Trophoblast cell (in vitro differentiated cells and primary cell): Measurements from ENCODE around the gene C4orf17.

ENCODE experiments used
- DNase-seq, 2 donors: peaks; one replicate each; pipeline ENCODE4 v3.0.0-alpha.2; 2016
- H2AFZ ChIP-seq: 2 replicates; pipeline ENCODE4 v1.6.1; 2013; ENCODE audit warnings: low read length, moderate library complexity, mild to moderate bottlenecking; ENCODE audit not compliant: insufficient read depth, poor library complexity
- H2AK5ac ChIP-seq: 2 replicates; pipeline ENCODE4 v1.6.1; 2013; ENCODE audit warnings: mild to moderate bottlenecking, low read length
- H2BK120ac ChIP-seq: 2 replicates; pipeline ENCODE4 v1.6.1; 2013; ENCODE audit warnings: low read length, mild to moderate bottlenecking, moderate library complexity; ENCODE audit not compliant: insufficient read depth, poor library complexity
- H2BK12ac ChIP-seq: 2 replicates; pipeline ENCODE4 v1.6.1; 2013; ENCODE audit warnings: mild to moderate bottlenecking, low read length, moderate library complexity
- H2BK5ac ChIP-seq: 2 replicates; pipeline ENCODE4 v1.6.1; 2013; ENCODE audit warnings: low read length, low read depth, moderate library complexity, mild to moderate bottlenecking; ENCODE audit not compliant: poor library complexity
- H3K14ac ChIP-seq: 2 replicates; pipeline ENCODE4 v1.6.1; 2013; ENCODE audit warnings: mild to moderate bottlenecking, low read length
- H3K18ac ChIP-seq: 2 replicates; pipeline ENCODE4 v1.6.1; 2013; ENCODE audit warnings: mild to moderate bottlenecking, low read length
- H3K23ac ChIP-seq: 2 replicates; pipeline ENCODE4 v1.6.1; 2013; ENCODE audit warnings: low read length
- H3K27ac ChIP-seq: 2 replicates; pipeline ENCODE4 v1.5.1; 2013; ENCODE audit warnings: low read depth, mild to moderate bottlenecking, inconsistent platforms, low read length, moderate library complexity
- H3K27me3 ChIP-seq: 2 replicates; pipeline ENCODE4 v1.6.1; 2013; ENCODE audit warnings: inconsistent platforms, mild to moderate bottlenecking, low read length, moderate library complexity; ENCODE audit not compliant: insufficient read depth
- H3K36me3 ChIP-seq, 2 experiments: 1 replicate in 1 of 2; 2 replicates in 1 of 2; pipeline ENCODE4 v1.6.1; 2013; ENCODE audit warnings: low read length in 2 of 2, mild to moderate bottlenecking in 2 of 2, moderate library complexity in 1 of 2; ENCODE audit not compliant: insufficient read depth in 2 of 2, control insufficient read depth in 1 of 2
- H3K4ac ChIP-seq: 2 replicates; pipeline ENCODE4 v1.6.1; 2013; ENCODE audit warnings: low read depth, mild to moderate bottlenecking, low read length, moderate library complexity
- H3K4me1 ChIP-seq, 2 experiments: 1 replicate in 1 of 2; 2 replicates in 1 of 2; pipeline ENCODE4 v1.6.1; 2013; ENCODE audit warnings: low read length in 2 of 2, mild to moderate bottlenecking in 2 of 2, moderate library complexity in 1 of 2; ENCODE audit not compliant: insufficient read depth in 2 of 2, control insufficient read depth in 1 of 2
- H3K4me2 ChIP-seq: 2 replicates; pipeline ENCODE4 v1.6.1; 2013; ENCODE audit warnings: inconsistent platforms, mild to moderate bottlenecking, low read length, moderate library complexity
- H3K4me3 ChIP-seq: 2 replicates; pipeline ENCODE4 v1.5.1; 2013; ENCODE audit warnings: mild to moderate bottlenecking, low read depth, low read length, inconsistent platforms
- H3K79me1 ChIP-seq: one replicate; pipeline ENCODE4 v1.6.1; 2013; ENCODE audit warnings: low read length
- H3K79me2 ChIP-seq: 2 replicates; pipeline ENCODE4 v1.6.1; 2013; ENCODE audit warnings: low read length, mild to moderate bottlenecking; ENCODE audit not compliant: control insufficient read depth, insufficient read depth, poor library complexity
- H3K9ac ChIP-seq: 2 replicates; pipeline ENCODE4 v1.6.1; 2013; ENCODE audit warnings: mild to moderate bottlenecking, low read length
- H3K9me3 ChIP-seq: 2 replicates; pipeline ENCODE4 v1.6.1; 2013; ENCODE audit warnings: low read depth, mild to moderate bottlenecking, control low read depth, inconsistent platforms, low read length; ENCODE audit not compliant: insufficient read depth
- H4K12ac ChIP-seq: 2 replicates; pipeline ENCODE4 v1.6.1; 2013; ENCODE audit warnings: low read depth, mild to moderate bottlenecking, low read length, moderate library complexity
- H4K8ac ChIP-seq: 2 replicates; pipeline ENCODE4 v1.6.1; 2013; ENCODE audit warnings: low read depth, mild to moderate bottlenecking, low read length, moderate library complexity
- H4K91ac ChIP-seq: one replicate; pipeline ENCODE4 v1.6.1; 2013; ENCODE audit warnings: low read depth, mild to moderate bottlenecking, low read length, moderate library complexity
- WGBS: extraction: QIAGEN DNeasy Blood & Tissue Kit; methylation state at CpG from one replicate; pipeline ENCODE4 v1.1.7; 2013; ENCODE audit warnings: missing lambda C conversion rate; ENCODE audit not compliant: insufficient read length, insufficient coverage; ENCODE audit errors: extremely low coverage; 5-methylcytosine and 5-hydroxymethylcytosine counted together

C4orf17 gene

DNA sequence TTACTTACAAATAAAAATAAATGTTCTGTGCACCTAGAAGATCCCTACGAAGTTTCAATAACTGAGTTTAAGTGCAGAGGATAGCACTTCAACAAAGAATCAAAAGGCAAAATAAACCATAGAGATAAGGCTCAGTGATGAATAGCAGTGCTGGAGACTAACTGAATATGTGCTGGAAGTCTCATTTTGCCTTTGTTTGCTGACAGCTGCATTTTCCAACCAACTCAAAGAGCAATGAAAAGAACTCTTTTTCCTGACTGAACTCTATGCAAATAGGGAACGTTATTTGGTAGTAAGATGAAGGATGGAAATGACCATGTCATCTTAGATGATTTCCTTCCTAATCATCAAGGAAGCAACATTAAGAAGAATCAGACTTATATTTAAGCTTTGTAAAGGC is 42.9 kb upstream of the C4orf17 start:
- no peak overlapping the region for H3K4me3 ChIP-seq
- H3K18ac ChIP-seq = no peak overlapping the region
- no peak overlapping the region for H3K14ac ChIP-seq
- H3K79me1 ChIP-seq = no peaks in the 10 kb centered on the region
- H3K23ac ChIP-seq = no peak overlapping the region
- H4K91ac ChIP-seq = no peak overlapping the region
- no peak overlapping the region for H3K4me2 ChIP-seq
- H3K4me1 ChIP-seq = no peaks in the 10 kb centered on the region
- H3K36me3 ChIP-seq = no peaks in the 10 kb centered on the region
- no peak overlapping the region for H3K9ac ChIP-seq
- H3K4ac ChIP-seq = no peak overlapping the region
- no peak overlapping the region for H2BK120ac ChIP-seq
- H3K27ac ChIP-seq = no peak overlapping the region
- H2BK12ac ChIP-seq = no peak overlapping the region
- H3K9me3 ChIP-seq = no peaks in the 10 kb centered on the region
- H4K12ac ChIP-seq = no peak overlapping the region
- no CpG with 5 or more reads among the region's 2 CpGs for WGBS
- no peak overlapping the region for H2AFZ ChIP-seq
- no peak for DNase-seq
- H3K79me2 ChIP-seq = no peaks in the 10 kb centered on the region
- H2AK5ac ChIP-seq = no peak overlapping the region
- H4K8ac ChIP-seq = no peak overlapping the region
- H3K27me3 ChIP-seq = no peaks in the 10 kb centered on the region
- H2BK5ac ChIP-seq = no peak overlapping the region

GRCh38 chr4:99468889-99469288 is 41.9 kb upstream of the C4orf17 start:
- H3K36me3 ChIP-seq = no peaks in the 10 kb centered on the region
- H3K14ac ChIP-seq = no peak overlapping the region
- no peak overlapping the region for H3K27ac ChIP-seq
- no peak overlapping the region for H2AFZ ChIP-seq
- H4K8ac ChIP-seq = no peak overlapping the region
- no peak overlapping the region for H3K18ac ChIP-seq
- H3K9me3 ChIP-seq = no peaks in the 10 kb centered on the region
- DNase-seq = no peak
- no peaks in the 10 kb centered on the region for H3K79me1 ChIP-seq
- no peaks in the 10 kb centered on the region for H3K4me1 ChIP-seq
- H2BK12ac ChIP-seq = no peak overlapping the region
- H3K4ac ChIP-seq = no peak overlapping the region
- no peak overlapping the region for H4K91ac ChIP-seq
- no peak overlapping the region for H4K12ac ChIP-seq
- no peak overlapping the region for H2BK120ac ChIP-seq
- no peak overlapping the region for H2AK5ac ChIP-seq
- H2BK5ac ChIP-seq = no peak overlapping the region
- H3K4me3 ChIP-seq = no peak overlapping the region
- H3K9ac ChIP-seq = no peak overlapping the region
- no peaks in the 10 kb centered on the region for H3K79me2 ChIP-seq
- WGBS = no CpG with 5 or more reads among the region's 1 CpG
- no peak overlapping the region for H3K23ac ChIP-seq
- H3K27me3 ChIP-seq = no peaks in the 10 kb centered on the region
- no peak overlapping the region for H3K4me2 ChIP-seq

- no peak overlapping the region for H3K27ac ChIP-seq
- no peak overlapping the region for H2AK5ac ChIP-seq
- H4K12ac ChIP-seq = no peak overlapping the region
- H4K8ac ChIP-seq = no peak overlapping the region
- no peaks in the 10 kb centered on the region for H3K27me3 ChIP-seq
- no peaks in the 10 kb centered on the region for H3K9me3 ChIP-seq
- no peak overlapping the region for H2AFZ ChIP-seq
- no peak overlapping the region for H3K4me3 ChIP-seq
- H3K14ac ChIP-seq = no peak overlapping the region
- DNase-seq = no peak
- no peak overlapping the region for H2BK120ac ChIP-seq
- H3K4ac ChIP-seq = no peak overlapping the region
- H3K36me3 ChIP-seq = no peaks in the 10 kb centered on the region
- no peaks in the 10 kb centered on the region for H3K79me1 ChIP-seq
- no peak overlapping the region for H3K18ac ChIP-seq
- no peak overlapping the region for H4K91ac ChIP-seq
- no peak overlapping the region for H3K4me2 ChIP-seq
- H3K9ac ChIP-seq = no peak overlapping the region
- H2BK12ac ChIP-seq = no peak overlapping the region
- no peak overlapping the region for H3K23ac ChIP-seq
- H3K4me1 ChIP-seq = no peaks in the 10 kb centered on the region
- no peak overlapping the region for H2BK5ac ChIP-seq
- H3K79me2 ChIP-seq = no peaks in the 10 kb centered on the region
These were observed 39.5 kb upstream of the C4orf17 start for GRCh38 chr4:99471349-99471748.

GRCh38 chr4:99471896-99472295 is 38.9 kb upstream of the C4orf17 start:
- Histone ChIP-seq H3K27me3 (no peaks in the 10 kb centered on the region), H4K8ac (no peak overlapping the region), H4K12ac (no peak overlapping the region), H2AK5ac (no peak overlapping the region), H3K36me3 (no peaks in the 10 kb centered on the region), H3K4me1 (no peaks in the 10 kb centered on the region), H3K27ac (no peak overlapping the region), H4K91ac (no peak overlapping the region), H3K79me2 (no peaks in the 10 kb centered on the region), H3K4ac (no peak overlapping the region), H3K4me3 (no peak overlapping the region), H3K23ac (no peak overlapping the region), H3K9me3 (no peaks in the 10 kb centered on the region), H2BK12ac (no peak overlapping the region), H3K14ac (no peak overlapping the region), H2BK5ac (no peak overlapping the region), H3K9ac (no peak overlapping the region), H3K4me2 (no peak overlapping the region), H2BK120ac (no peak overlapping the region), H3K79me1 (no peaks in the 10 kb centered on the region), H3K18ac (no peak overlapping the region), H2AFZ (no peak overlapping the region)
- WGBS = no CpG with 5 or more reads among the region's 1 CpG
- no peak for DNase-seq
